ENCODE measurements around the gene F5. TPM values are rescaled to one million over a fixed set of nuclear protein-coding genes. Genes with fewer than 3 reads are reported as not detected.

Gene F5
- total and polyA plus RNA-seq, 2 experiments from 2014 or later = 20.4 to 24.0 TPM

GRCh38 chr1:169561692-169562091, 24.6 kb downstream of the F5 start:
- H3K79me2 ChIP-seq = no peaks in the 10 kb centered on the region
- H2AFZ ChIP-seq = no peak overlapping the region
- H3K27ac ChIP-seq = no peak overlapping the region
- H4K20me1 ChIP-seq (ENCODE audit: insufficient read depth, poor library complexity, severe bottlenecking) = no peaks in the 10 kb centered on the region
- peaks cover 7% of the 10 kb centered on the region for H3K4me1 ChIP-seq (ENCODE audit: insufficient read depth)
- H3K9me2 ChIP-seq (replicated peaks; ENCODE audit: insufficient read depth) = no peaks in the 10 kb centered on the region
- no peak overlapping the region for H3K4me2 ChIP-seq
- 96% methylated on average over 1 of the region's 1 CpG for WGBS (ENCODE audit: low lambda C conversion rate, missing lambda C conversion rate)
- no peak overlapping the region for H3K4me3 ChIP-seq
- no peak for DNase-seq (ENCODE audit: low spot score)
- H3K9me3 ChIP-seq (ENCODE audit: low read depth) = no peaks in the 10 kb centered on the region
- TF ChIP-seq EZH2phosphoT487 (IDR thresholded peaks at IDR 0.05; ENCODE audit: low read depth, severe bottlenecking, unreplicated experiment) = no peak
- TF ChIP-seq, protein P1, sequence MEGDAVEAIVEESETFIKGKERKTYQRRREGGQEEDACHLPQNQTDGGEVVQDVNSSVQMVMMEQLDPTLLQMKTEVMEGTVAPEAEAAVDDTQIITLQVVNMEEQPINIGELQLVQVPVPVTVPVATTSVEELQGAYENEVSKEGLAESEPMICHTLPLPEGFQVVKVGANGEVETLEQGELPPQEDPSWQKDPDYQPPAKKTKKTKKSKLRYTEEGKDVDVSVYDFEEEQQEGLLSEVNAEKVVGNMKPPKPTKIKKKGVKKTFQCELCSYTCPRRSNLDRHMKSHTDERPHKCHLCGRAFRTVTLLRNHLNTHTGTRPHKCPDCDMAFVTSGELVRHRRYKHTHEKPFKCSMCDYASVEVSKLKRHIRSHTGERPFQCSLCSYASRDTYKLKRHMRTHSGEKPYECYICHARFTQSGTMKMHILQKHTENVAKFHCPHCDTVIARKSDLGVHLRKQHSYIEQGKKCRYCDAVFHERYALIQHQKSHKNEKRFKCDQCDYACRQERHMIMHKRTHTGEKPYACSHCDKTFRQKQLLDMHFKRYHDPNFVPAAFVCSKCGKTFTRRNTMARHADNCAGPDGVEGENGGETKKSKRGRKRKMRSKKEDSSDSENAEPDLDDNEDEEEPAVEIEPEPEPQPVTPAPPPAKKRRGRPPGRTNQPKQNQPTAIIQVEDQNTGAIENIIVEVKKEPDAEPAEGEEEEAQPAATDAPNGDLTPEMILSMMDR (IDR thresholded peaks at IDR 0.05; ENCODE audit: poor library complexity) = no peak
- no peak for TF ChIP-seq EZH2 (IDR thresholded peaks at IDR 0.05; ENCODE audit: borderline replicate concordance)
- H3K27me3 ChIP-seq = no peaks in the 10 kb centered on the region
- H3K36me3 ChIP-seq (replicated peaks; ENCODE audit: insufficient read depth, low read depth) = no peaks in the 10 kb centered on the region

- Histone ChIP-seq H3K27me3 (no peaks in the 10 kb centered on the region), H4K20me1 (ENCODE audit: insufficient read depth, poor library complexity, severe bottlenecking) (no peaks in the 10 kb centered on the region), H3K9me3 (ENCODE audit: low read depth) (no peaks in the 10 kb centered on the region), H3K4me2 (no peak overlapping the region), H3K9me2 (replicated peaks; ENCODE audit: insufficient read depth) (no peaks in the 10 kb centered on the region), H3K4me1 (ENCODE audit: insufficient read depth) (no peaks in the 10 kb centered on the region), H2AFZ (no peak overlapping the region), H3K4me3 (no peak overlapping the region), H3K79me2 (no peaks in the 10 kb centered on the region), H3K27ac (peak overlapping the region; percentile 53), H3K36me3 (replicated peaks; ENCODE audit: insufficient read depth, low read depth) (no peaks in the 10 kb centered on the region)
- 72% methylated on average over 5 of the region's 5 CpGs for WGBS (ENCODE audit: low lambda C conversion rate, missing lambda C conversion rate)
- TF ChIP-seq EZH2phosphoT487 (IDR thresholded peaks at IDR 0.05; ENCODE audit: low read depth, severe bottlenecking, unreplicated experiment) = no peak
- no peak for TF ChIP-seq EZH2 (IDR thresholded peaks at IDR 0.05; ENCODE audit: borderline replicate concordance)
- TF ChIP-seq, protein P1 (IDR thresholded peaks at IDR 0.05; ENCODE audit: poor library complexity) = no peak
- no peak for DNase-seq (ENCODE audit: low spot score)
Measured at GRCh38 chr1:169557131-169557530, 29.1 kb downstream of the F5 start.

- H3K27ac ChIP-seq = no peak overlapping the region
- no peaks in the 10 kb centered on the region for H4K20me1 ChIP-seq (ENCODE audit: insufficient read depth, poor library complexity, severe bottlenecking)
Measured at GRCh38 chr1:169550294-169550693, 36.0 kb downstream of the F5 start.

More at GRCh38 chr1:169550294-169550693, 36.0 kb downstream of the F5 start:
- H3K9me2 ChIP-seq (replicated peaks; ENCODE audit: insufficient read depth) = no peaks in the 10 kb centered on the region
- TF ChIP-seq, protein P1 (IDR thresholded peaks at IDR 0.05; ENCODE audit: poor library complexity) = peak; percentile 67
- TF ChIP-seq EZH2phosphoT487 (IDR thresholded peaks at IDR 0.05; ENCODE audit: low read depth, severe bottlenecking, unreplicated experiment) = no peak
- no peak overlapping the region for H3K4me3 ChIP-seq
- H3K4me1 ChIP-seq (ENCODE audit: insufficient read depth) = no peaks in the 10 kb centered on the region
- peak; percentile 63 for DNase-seq (ENCODE audit: low spot score)
- no peaks in the 10 kb centered on the region for H3K9me3 ChIP-seq (ENCODE audit: low read depth)
- no peak overlapping the region for H2AFZ ChIP-seq
- H3K36me3 ChIP-seq (replicated peaks; ENCODE audit: insufficient read depth, low read depth) = no peaks in the 10 kb centered on the region
- H3K27me3 ChIP-seq = no peaks in the 10 kb centered on the region
- H3K4me2 ChIP-seq = no peak overlapping the region
- WGBS (ENCODE audit: low lambda C conversion rate, missing lambda C conversion rate) = 36% methylated on average over 4 of the region's 4 CpGs
- H3K79me2 ChIP-seq = no peaks in the 10 kb centered on the region

Data from hepatocyte (in vitro differentiated cells).